Liver (tissue), 3 donors: Measurements from ENCODE around the gene OR6V1.

Experiments used
- ATF3 ChIP-seq: IDR thresholded peaks from 2 replicates; pipeline ENCODE4 v1.6.1; 2016; ENCODE audit warnings: antibody characterized with exemption
- CTCF ChIP-seq: fragments of 150-350 bp; IDR thresholded peaks from 2 replicates; pipeline ENCODE4 v1.5.1; 2017; ENCODE audit warnings: improper control_type of control experiment, low read depth, low read length; ENCODE audit not compliant: missing input control
- GABPA ChIP-seq, 2 donors: IDR thresholded peaks in 1 of 2; conservative IDR thresholded peaks in 1 of 2; 2 replicates each; pipeline ENCODE4 v1.6.1; 2016; ENCODE audit warnings: antibody characterized with exemption in 2 of 2, mild to moderate bottlenecking in 1 of 2, moderate library complexity in 1 of 2
- HNF4G ChIP-seq: IDR thresholded peaks from 2 replicates; pipeline ENCODE4 v1.6.1; 2016; ENCODE audit warnings: antibody characterized with exemption
- JUND ChIP-seq, 2 donors: IDR thresholded peaks; 2 replicates each; pipeline ENCODE4 v1.6.1; 2016; ENCODE audit warnings: antibody characterized with exemption in 2 of 2
- MAX ChIP-seq: IDR thresholded peaks from 2 replicates; pipeline ENCODE4 v1.6.1; 2016; ENCODE audit warnings: antibody characterized with exemption
- RAD21 ChIP-seq, 2 donors: IDR thresholded peaks; 2 replicates each; pipeline ENCODE4 v1.6.1; 2016; ENCODE audit warnings: antibody characterized with exemption in 2 of 2, mild to moderate bottlenecking in 2 of 2
- REST ChIP-seq: IDR thresholded peaks from 2 replicates; pipeline ENCODE4 v1.6.1; 2016; ENCODE audit warnings: antibody characterized with exemption, mild to moderate bottlenecking
- RXRA ChIP-seq, 2 donors: IDR thresholded peaks; 2 replicates each; pipeline ENCODE4 v1.6.1; 2017 to 2018; ENCODE audit warnings: antibody characterized with exemption in 2 of 2, mild to moderate bottlenecking in 1 of 2
- TAF1 ChIP-seq: conservative IDR thresholded peaks from 2 replicates; pipeline ENCODE4 v1.6.1; 2016; ENCODE audit warnings: antibody characterized with exemption, mild to moderate bottlenecking
- YY1 ChIP-seq: IDR thresholded peaks from 2 replicates; pipeline ENCODE4 v1.6.1; 2016; ENCODE audit warnings: antibody characterized with exemption, mild to moderate bottlenecking
- donor health status: healthy.
- donor health status: healthy.

- no peak for TF ChIP-seq REST
- no peak for TF ChIP-seq CTCF
- no peak for TF ChIP-seq ATF3
- TF ChIP-seq MAX, result no peak
- no peak for TF ChIP-seq YY1
- TF ChIP-seq HNF4G, result no peak
- TF ChIP-seq GABPA (IDR thresholded peaks at IDR 0.05 in 1 of 2, conservative IDR thresholded peaks at IDR 0.05 in 1 of 2), result no peak
- TF ChIP-seq JUND (IDR thresholded peaks at IDR 0.05), result no peak
- TF ChIP-seq RAD21 (IDR thresholded peaks at IDR 0.05), result no peak
- TF ChIP-seq TAF1, result no peak
- TF ChIP-seq RXRA (IDR thresholded peaks at IDR 0.05), result no peak
These were observed at the start of gene OR6V1 for GRCh38 chr7:143052041-143052440.
